Cardiac fibroblast (primary cell): ENCODE data around the gene SYT9.

Experiments used
- DNase-seq, 2 donors: peaks; one replicate each; pipeline versions ENCODE4 v3.0.0 to v3.0.0-alpha.2; 2010; ENCODE audit warnings: low read depth in 2 of 2
- H3K4me3 ChIP-seq, 2 donors: replicated peaks in 1 of 2; 1 replicate in 1 of 2; 2 replicates in 1 of 2; pipeline ENCODE4 v1.5.1; 2011; ENCODE audit warnings: low read depth in 2 of 2, low read length in 2 of 2, mild to moderate bottlenecking in 2 of 2, moderate library complexity in 1 of 2
- CTCF ChIP-seq: IDR thresholded peaks from one replicate; pipeline ENCODE4 v1.5.1; 2011; ENCODE audit warnings: low read depth, mild to moderate bottlenecking, low read length, inconsistent platforms

SYT9 gene

DNA sequence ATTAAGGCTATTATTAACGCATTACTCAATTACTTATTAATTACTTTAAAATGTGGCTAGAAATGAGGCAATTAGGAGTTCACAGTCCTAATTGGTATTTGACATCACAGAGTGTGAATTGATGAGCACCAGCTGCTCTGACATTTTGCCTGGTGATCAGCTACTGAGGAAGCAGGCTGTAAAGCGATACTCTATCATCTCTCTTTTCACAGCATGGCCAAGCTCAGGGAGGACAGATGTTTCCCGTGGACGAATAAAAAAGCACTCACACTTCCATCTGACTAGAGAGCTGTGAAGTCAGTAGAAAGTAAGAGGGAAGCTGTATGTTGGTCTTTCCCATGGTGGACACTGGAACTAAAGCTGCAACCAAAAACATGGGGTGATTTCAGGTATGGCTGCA lies 29.1 kb upstream of the SYT9 start:
- no peak overlapping the region for H3K4me3 ChIP-seq
- DNase-seq: no peak
- TF ChIP-seq CTCF: no peak

DNA sequence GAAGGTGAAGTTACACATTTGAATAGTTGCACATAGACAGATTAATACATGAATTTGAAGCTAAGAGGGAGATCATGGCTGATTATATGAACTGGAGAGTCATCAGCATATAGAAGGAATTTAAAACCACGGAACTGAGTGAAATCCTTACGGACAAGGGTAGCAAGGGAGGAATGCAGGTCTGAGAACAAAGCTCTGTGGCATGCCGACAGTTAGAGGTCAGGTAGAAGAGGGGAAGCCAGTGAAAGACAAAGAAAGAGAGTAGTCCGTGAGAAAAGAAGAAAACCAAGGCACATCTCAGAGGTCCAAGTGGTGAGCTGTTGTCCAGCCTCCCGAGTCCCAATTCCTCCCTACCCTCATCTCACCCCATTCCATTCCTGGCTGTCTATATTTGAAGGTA lies 11.8 kb upstream of the SYT9 start:
- H3K4me3 ChIP-seq: no peak overlapping the region
- TF ChIP-seq CTCF: no peak
- DNase-seq: no peak

DNA sequence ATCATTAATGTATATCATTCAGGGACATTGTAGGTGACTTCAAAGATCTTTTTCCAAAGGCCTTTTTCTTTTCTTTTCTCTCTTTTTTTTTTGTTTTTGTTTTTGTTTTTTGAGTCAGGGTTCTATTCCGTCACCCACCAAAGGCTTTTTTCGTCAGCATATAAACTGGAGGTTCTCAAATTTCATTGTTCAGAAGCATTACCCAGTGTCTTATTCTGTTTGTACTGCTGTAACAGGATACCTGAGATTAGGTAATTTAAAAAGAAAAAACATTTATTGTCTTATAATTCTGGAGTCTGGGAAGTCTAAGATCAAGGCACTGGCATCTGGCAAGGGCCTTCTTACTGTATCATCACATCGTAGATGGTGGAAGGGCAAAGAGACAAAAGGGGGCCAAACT lies 6.4 kb upstream of the SYT9 start:
- no peak overlapping the region for H3K4me3 ChIP-seq
- no peak for TF ChIP-seq CTCF
- no peak for DNase-seq

- DNase-seq: peak in 1 of 2 donors; percentile 40
- TF ChIP-seq CTCF: no peak
- no peak overlapping the region for H3K4me3 ChIP-seq
Observed at GRCh38 chr11:7246179-7246578, 5.5 kb upstream of the SYT9 start.

DNA sequence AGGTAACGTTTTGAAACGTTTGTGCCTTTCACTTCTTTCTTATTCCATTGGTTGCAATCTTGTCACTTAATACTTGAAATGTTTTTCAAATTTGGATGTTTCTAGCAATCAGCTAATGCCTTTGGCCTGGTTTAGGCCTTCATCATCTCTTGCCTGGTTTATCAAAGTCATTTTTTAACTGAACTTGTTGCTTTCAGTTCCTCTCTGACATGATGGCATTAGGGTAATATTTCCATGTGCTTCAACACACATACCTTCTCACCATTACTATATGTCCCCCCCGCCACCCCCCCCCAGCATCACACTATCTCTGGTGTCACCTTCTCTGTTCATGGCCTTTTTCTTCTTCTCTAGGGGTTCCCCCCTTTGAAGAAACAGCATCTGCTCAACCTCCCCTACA lies 1.5 kb upstream of the SYT9 start:
- DNase-seq: no peak
- TF ChIP-seq CTCF: no peak
- no peak overlapping the region for H3K4me3 ChIP-seq

DNA sequence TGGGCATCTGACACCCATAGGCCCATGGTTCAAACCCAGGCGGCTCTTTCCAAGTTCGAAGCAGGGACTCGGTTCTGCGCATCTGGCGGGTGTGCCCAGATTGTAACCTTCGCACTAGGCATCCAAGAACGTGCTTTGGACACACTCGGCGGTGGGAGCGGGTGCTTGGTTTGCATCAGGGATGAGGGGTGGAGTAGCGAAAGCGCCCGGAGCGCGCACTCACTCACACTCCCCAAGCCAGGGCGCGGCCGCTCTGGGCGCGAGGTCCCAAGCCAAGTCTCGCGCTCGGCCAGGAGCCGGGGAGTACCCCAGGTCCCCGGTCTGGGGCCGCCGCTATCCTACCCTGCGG lies 243 bp upstream of the SYT9 start:
- peak overlapping the region; percentile 37 to 55 for H3K4me3 ChIP-seq
- DNase-seq: no peak
- TF ChIP-seq CTCF: no peak

DNA sequence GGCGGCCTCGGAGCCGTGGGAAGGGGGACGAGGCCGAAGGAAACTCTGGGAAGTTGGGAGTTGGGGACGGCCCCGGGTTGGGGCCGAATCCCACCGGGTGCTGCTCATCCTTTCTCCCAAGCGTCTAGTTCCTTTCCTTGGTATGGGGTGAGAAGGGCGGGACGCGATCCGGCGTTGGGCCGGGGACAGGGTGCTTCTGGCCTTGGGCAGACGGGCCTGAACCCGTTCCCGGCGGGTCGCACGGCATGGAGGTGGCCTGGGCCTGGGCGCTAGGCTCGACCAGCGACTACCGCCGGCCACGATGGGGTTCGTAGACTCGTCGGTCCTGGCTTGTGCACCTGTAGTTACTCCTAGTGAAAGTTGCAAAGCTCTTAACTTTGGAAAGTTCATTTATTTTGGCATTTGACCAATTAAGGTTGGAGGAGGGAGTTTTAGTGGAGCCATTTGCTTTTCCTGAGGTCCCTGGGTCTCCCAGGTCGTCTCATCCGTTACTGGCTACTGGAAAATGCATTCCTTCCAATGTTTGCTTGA lies 1.0 kb downstream of the SYT9 start:
- no peak for TF ChIP-seq CTCF
- H3K4me3 ChIP-seq: peak overlapping the region in 1 of 2 donors; percentile 55
- DNase-seq: no peak
